ENCODE measurements around the gene ISCA1.
"Not testable (repeated sequence)": the region's sequence is repeated elsewhere in the genome, so short reads cannot be mapped to it uniquely, and the experiment has no call there.

Gene ISCA1

DNA sequence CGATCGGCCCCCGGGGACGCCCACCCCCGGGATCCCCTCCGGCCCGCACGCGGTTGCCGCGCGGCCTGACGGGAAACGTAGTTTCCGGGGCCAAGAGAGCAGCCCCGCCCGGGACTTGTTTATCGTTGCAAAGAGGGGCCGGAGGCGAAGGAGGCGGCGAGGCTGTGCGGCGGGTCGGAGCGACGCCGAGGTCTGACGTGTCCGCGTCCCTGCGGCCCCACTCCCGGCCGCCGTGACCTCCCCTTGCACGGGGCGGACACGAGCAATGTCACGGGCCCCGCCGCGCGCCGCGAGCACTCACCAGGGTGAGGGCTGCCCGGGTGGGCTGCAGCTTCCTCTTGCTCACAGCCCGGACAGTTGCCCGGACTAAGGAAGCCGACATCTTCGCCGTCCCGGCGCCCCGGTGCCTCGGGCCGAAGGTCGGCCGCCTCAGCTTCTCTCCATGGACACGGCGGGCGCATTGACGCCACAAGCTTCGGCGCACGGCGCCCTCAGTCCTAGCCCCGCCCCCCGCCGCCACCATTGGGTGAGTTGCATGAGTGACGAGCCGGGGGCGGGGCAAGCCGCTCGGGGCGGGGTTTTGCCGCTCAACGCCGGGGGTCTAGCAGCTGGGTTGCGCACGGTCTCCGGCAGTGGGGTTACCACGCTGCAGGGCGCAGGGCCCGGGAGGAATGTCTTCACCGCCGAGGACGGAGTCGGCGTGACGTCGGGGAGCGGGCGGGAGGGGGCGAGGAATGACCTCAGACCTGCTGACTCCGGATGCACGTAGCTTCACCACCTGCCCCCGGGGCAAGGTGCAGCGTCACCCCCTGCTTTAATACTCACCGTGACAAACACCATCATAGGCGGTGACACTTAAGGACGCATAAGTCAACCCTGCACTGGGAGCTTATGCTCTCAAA lies at the start of gene ISCA1:
Gene ISCA1 (minus strand): TSS at position 462 of the 902 bp plus-strand sequence. CDS start 80 bp downstream, at position 382.
- DNase-seq, result peak; percentile 67

DNA sequence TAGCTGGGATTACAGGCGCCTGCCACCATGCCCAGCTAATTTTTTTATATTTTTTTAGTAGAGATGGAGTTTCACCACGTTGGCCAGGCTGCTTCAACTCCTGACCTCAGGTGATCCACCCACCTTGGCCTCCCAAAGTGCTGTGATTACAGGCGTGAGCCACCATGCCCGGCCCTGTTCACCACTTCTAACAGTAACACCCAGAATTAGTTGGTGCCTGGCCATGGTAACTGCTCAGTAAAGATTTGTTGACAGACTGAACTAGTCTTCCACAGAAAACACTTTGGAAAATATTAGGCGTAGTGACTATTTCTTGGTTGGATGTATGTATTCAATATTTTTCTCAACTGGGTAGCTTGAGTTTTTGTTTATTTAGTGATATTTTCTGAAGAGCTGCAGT lies 47.8 kb upstream of the ISCA1 start:
- no peak for DNase-seq

DNA sequence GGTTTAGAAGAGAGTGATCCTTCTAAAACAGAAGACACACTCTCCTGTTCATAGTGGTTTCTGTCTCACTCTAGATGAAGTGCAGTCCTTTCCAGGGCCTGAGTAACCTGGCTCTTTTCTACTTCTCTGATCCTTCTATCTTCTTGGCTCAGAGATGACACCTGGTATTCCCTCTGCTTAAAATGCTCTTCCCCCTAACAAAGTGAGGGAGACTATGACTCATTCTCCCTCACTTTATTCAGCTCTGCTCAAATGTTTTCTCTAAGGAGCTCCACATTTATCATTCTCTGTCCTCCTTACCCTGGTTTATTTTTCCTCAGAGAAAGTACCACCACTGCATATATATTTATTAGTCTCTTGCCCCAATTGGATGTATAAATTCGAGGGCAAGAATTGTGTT lies 47.3 kb upstream of the ISCA1 start:
- DNase-seq, result no peak

DNA sequence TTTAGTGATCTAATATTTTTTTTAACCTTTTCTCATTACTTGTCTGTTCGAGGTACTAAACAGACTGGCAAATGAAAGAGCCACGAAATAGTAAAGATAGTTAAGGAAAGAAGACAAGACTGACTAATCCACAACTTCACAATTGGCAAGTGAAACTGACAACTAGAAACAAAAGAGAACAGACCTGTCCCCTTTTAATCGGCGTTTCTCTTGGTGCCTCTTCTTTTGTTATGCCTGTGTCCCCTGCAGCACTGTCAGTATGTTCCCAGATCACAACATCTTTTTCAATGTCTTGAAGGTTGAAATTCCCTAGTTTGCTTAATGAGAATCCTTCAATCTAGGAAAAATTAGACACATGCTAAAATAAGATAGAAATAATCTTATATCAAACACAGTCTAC lies 45.8 kb upstream of the ISCA1 start:
- DNase-seq, result no peak

DNA sequence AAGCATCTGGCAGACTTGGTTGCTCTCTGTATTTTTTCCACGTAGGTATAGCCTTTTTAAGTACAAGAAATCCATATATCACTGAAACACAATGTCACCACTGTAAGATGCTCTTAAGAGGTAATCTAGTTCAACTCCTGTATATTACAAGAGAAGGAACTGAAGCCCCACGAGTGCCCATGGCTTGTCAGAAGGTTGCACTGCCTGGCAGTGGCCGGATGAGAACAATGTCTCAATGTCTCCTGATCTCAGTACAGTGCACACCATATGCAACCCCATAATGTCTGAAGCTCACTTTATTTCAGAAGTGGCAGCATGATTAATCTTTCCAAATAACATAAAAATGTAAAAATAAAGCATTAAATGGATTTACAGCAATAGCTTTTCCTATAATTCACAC lies 44.2 kb upstream of the ISCA1 start:
- DNase-seq, result no peak

DNA sequence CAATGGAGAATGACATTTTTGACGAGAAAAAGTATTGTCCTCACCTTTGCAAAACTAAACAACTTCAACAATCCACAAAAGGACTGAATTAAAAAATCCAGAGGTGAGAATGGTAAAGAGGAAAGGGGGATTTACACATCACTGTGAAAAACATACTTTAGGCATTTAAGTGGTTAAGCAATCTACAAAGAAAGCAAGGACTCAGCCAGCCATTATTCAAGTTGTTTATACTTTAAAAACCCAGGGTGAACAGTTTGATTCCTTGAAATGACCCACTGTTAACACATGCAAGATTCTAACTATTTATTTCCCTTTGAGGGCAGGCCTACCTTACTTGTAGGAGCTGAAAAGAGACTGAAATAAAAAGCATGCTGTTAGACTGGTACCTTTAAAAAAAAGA lies 42.6 kb upstream of the ISCA1 start:
- DNase-seq, result no peak

DNA sequence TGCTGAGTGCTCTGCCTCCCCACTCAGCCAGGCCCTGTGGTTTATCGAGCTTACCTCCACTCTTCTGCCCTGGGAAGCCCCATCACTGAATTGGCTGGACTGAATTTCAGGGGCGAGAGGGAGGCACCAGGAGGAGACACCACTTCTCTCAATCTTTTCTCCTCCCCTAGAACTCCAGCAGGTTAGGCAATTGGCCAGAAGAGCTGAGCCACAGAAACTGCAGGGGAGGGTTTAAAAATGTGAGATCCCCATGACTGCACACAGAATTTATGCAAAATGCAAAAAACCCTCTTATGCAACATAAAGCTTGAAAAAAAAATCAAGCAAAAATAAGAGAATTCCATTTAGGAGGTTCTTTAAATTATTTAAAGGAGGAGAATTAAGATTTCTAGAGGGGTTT lies 42.0 kb upstream of the ISCA1 start:
- DNase-seq, result no peak

DNA sequence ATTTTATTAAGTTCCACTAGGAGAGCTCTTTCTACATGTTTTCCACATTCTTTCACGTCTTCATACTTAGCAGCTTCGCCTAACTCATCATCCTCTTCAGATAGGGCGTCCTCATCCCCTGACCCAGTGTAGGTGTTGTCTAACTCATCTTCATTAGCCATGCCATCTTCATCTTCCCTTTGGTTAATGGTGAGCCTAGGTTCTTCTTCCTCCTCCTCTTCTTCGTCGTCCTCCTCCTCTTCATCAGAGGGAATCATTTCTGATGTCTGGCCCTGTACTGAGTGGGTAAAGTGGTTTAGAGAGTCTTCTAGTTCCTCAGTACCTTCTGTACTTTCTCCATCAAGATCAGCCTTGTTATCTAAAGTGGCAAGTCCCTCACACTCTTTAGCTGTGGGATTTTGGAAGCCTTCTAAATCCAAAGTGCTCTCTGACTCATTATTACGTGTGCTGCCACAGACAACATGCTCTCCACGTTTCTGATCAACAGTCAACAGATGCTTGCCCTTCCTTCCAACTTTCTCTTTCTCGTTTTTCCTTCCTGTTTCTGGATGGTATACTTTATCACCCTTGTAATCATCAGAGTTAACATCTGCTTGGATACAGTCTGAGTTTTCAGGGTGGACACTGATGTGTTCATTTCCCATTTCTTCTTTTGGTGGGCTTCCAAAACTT lies 40.8 kb upstream of the ISCA1 start:
- no peak for DNase-seq

DNA sequence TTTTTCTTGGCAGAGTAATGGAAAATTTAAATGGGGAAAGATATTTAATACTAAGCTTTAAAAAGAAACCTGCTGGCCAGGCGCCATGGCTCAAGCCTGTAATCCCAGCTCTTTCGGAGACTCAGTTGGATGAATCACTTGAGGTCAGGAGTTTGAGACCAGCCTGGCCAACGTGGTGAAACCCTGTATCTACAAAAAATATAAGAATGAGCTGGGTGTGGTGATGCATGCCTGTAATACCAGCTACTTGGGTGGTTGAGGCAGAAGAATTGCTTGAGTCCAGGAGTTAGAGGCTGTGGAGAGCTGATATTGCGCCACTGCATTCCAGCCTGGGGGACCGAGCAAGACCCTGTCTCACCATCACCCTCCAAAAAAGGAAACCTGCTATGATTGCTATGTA lies 39.0 kb upstream of the ISCA1 start:
- no peak for DNase-seq

DNA sequence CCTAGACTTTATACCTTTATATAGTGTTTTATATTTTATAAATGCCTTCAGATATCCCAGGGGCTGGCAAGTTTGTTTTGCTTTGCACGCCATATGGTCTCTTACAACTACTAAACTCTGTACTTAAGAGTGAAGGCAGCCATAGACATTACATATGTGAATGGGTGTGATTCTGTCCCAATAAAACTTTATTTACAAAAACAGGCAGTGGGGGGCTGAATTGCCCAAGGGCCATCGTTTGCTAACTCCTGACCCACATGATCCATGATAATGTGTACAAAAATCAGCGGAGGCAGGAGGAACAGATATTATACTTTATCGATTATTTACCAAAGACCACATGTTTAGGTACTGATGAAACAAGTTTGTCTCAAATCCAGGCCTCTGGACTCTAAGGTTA lies 35.8 kb upstream of the ISCA1 start:
- no peak for DNase-seq

DNA sequence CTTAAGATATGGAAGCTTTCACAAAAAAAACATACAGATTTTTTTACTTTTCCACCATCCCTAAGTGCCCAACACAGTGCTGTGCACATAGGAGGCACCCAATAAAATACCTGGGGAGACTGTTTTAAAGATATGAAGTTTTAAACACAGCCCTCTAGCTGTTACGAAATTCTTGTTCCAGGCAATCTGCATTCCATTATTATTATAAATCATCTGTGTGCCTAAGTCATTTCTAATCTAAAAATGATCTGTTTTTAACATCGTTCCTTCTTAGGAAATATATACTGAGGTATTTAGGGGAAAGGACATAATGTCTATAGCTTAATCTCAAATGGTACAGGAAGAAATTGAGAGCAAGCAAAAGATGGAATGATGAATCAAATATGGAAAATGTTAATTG lies 32.7 kb upstream of the ISCA1 start:
- no peak for DNase-seq

DNA sequence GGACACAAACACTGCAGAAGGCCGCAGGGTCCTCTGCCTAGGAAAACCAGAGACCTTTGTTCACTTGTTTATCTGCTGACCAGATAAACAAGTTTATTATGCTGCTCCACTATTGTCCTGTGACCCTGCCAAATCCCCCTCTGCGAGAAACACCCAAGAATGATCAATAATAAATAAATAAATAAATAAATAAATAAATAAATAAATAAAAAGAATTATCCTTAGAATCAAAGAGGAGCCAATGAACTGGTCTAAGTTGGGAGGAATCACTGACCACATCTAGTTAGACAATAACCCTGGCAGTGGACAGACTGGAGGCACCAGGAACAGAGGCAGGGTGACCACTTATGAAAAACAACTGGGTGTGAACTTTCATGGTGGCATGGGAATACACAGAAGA lies 30.6 kb upstream of the ISCA1 start:
- not testable (repeated sequence) for DNase-seq

DNA sequence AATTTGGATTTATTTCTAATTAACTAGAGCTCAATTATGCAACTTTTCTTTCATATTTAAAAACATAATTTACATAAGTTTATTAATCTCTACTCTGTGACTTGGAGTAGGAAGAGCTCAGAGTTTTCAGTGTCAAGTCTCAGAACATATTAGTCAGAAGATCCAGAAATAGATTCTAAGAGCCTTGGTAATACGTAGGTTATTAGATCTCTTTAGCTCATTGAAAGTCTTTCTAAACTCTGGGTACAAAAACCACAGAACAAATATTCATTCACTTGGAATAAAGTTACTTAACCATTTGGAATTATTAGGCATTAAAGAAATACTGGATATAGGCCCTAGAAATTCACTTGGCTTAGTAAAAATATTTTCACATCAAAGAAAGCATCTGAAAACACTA lies 26.3 kb upstream of the ISCA1 start:
- DNase-seq, result no peak

DNA sequence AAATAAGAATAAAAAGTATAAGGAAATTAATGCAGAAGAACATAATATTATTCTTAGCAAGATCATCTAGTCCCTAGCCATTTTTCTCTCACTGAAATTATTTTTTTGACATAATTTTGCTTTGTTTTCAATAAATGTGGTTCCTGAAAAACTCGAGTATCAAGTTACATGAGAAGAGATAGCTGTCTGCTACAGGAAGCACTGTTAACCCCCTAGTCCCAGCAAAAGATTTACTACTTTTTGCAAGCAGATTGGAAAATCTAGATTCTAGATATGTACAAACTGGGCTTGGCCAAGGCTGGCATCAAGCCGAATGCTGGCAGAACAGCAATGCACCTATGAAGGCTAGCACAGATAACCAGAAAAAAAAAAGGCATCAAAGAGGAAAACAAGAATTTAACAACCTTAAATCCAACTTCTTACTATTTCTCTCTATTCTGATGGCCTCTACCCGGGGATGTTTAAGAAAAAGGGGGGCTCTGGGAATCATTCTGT lies 21.9 kb upstream of the ISCA1 start:
- DNase-seq, result no peak

DNA sequence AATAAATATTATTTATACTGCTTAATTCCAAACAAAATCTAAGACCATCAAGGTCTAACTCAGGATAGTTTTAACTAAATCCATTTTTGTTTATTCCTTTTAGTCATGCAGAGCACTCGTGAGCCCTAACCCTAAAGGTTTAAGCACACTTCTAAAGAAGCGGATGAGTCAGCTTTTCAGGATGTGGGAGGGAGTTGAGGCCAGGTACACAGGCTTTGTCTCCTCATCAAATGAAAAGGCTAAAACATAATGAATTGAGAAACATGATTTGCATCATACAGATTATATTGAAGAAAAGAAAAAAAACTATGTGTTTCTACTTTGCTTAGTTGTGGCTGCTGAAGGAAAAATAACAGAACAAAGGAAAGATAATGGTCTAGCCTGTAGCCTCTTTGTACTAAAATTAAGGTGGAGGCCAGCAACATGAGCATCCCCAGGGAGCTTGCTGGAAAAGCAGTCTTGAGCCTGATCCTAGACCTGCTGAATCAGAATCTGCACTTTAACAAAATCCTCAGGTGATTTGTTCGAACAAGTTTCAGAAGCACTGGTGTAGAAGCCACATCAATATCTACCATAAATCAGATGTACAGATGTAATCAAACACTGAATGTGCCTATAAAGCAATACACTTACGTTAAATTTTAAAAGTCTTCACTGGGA lies 21.1 kb upstream of the ISCA1 start:
- no peak for DNase-seq

DNA sequence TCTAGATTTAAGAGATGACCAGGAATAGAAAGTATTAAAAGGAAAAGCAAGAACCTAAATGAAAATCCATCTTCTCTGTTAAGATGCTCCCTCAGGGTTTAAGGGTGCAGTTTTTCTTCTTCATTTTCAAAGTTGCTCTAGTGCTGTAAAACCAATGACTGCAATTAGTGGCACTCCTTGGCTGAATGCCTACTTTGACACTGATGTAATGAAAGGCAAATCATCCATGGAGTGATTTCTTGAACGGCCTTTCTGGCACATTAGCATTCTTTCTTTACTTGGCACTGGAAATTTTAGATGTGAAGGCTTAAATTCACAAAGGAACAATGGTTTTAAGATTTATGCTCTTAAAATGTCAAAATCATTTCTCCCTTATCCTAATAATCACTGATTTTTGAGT lies 19.3 kb upstream of the ISCA1 start:
- no peak for DNase-seq

DNA sequence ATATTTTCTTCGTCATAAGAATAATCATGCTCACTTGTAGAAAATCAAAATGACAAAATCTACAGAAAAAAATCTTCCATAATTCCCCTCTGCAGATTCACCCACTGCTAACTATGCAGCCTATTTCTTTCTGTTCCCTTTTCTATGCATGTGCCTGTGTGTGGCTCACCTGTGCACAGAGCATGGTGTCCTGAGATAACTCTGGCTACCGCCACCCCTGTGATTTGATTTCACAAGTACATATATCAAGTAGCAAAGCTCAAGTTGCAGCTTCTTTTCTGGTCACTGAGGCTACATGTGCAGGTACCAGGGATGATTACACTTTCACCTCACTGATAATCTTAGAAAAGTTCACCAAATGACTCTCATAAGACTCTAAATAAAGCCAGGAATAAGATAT lies 18.4 kb upstream of the ISCA1 start:
- DNase-seq, result no peak

DNA sequence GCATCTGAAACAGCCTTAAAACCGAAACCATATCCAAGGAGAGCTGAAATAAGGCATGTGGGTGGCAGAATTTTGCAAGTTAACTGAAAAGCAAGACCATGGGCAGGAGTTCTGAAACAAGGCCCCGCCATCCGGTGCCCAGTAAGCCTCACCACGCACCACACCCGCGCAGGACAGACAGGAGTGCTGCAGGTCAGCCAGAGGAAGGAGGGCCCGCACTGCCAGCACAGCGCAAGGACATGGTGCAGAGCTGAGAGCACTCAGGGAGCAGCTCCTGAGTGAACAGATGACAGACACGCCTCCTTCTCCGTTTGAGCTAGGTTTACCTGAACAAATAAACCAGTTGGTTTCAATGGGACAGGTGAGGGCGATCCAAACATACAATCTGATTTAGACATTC lies 16.5 kb upstream of the ISCA1 start:
- DNase-seq, result no peak

DNA sequence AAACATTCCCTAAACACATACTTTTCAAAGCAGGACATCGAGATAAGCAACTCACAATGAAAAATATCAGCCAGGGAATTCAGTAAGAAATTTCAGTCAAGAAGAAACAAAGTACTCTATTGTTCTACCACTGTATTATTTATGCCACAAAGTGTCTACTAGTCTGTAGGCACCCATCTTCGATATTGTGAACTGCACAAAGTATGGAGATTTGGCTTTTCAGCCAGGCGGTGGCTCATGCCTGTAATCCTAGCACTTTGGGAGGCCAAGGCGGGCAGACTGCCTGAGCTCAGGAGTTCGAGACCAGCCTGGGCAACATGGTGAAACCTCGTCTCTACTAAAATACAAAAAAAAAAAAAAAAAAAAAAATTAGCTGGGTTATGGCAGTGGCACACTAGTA lies 8.0 kb upstream of the ISCA1 start:
- DNase-seq, result not testable (repeated sequence)

DNA sequence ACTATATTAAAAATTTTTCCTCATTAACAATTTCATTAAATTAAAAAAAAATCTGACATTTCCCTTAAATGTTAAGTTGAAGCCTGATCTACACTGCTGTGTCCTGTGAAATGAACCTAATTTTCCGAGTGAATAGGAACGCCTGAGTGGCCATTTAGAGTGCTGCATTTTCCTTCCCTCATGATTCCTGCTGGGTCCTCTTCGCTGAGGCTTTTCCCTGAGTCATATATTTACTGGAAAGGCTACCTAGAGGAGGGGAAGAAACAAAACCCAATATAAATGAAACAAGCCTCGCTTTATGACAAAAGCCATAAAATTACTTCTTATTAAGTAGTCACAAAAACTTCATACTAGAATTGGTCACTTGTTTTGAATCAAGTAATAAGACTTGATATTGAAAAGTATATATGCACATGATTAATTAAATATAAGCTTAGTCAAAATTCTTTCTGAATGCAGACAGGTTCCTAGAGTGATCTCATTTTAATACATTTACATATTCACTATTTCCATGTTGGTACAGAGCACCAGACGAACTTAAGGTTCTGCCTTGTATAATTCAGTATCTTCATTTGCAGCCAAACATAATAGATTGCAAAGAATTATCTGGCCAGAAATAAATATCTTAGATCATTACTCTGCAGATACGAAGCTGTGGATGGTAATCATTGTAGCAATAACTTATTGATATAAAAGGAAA lies 6.3 kb upstream of the ISCA1 start:
- DNase-seq, result no peak

DNA sequence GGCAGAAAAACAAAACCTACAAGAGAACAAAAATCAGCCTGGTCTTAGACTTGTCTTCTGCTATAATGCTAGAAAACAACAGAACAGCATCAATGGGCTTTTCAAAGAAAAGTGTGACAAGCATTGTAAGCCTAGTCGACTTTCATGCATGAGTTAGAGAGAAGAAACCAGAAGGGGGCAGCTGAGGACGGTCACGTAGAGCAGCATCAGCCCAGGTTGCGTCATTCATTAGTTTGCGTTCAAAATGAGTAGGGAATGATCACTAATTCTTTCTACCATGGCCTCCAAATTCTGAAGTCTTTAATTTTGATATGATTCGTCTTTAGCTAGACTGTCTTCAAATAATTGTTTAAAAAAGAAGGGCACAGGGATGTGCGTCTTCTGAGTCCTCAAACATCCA lies 4.7 kb upstream of the ISCA1 start:
- no peak for DNase-seq

DNA sequence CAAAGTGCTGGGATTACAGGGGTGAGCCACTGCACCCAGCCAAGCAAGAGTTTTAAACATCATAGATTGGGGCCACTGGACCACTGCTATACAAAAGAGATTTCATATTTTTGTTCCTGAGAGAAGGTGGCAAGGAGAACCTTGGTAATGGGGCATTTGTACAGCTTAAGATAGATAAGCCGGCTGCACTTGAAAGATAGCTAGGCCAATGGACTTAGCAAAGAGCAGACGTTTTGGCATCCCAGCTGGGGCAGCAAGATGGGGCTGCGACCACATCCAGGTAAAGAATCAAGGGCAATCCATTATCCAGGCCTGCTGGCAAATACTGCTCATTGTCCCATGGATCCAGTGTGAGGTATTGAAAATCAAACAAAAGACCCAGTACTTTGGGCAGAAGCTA lies 3.9 kb upstream of the ISCA1 start:
- no peak for DNase-seq

DNA sequence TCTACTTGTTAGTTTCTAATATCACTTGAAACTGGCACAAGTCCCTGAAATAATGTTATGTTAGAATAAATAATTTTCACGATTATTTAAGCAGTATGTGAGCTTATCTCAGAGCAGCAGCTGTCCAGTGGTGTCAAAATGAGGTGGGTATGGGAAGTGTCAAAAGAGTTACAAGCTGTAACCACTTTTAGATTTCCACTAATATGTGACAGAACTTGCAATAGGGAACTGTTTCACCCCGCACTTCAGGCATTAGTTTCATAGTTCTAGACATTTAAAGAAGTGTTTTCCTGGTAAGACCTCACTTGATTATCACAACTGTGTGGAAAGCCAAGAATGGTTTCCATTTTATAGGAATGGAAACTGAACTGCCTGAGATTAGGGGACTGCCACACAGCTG lies 2.9 kb upstream of the ISCA1 start:
- DNase-seq, result no peak

All from NCI-H1436 treated with DMSO at 0.1 percent for 48 hours (cell line).